Transverse colon (tissue), 4 donors: Measurements from ENCODE around the gene RTL10. TPM values are rescaled to one million over a fixed set of nuclear protein-coding genes. Genes with fewer than 3 reads are reported as not detected.

ENCODE experiments used
- DNase-seq: peaks from one replicate; pipeline ENCODE4 v3.0.0-alpha.2; 2019
- H3K27ac ChIP-seq, 4 donors: fragments of 200-600 bp; sonication (generic); 2 replicates each; pipeline ENCODE4 v1.5.1; 2016 to 2018; ENCODE audit warnings: inconsistent platforms in 4 of 4
- H3K27me3 ChIP-seq: fragments of 200-600 bp; sonication (generic); 2 replicates; pipeline ENCODE4 v1.5.1; 2017; ENCODE audit warnings: inconsistent platforms
- H3K36me3 ChIP-seq, 4 donors: fragments of 200-600 bp; sonication (generic); 2 replicates each; pipeline ENCODE4 v1.5.1; 2017 to 2019; ENCODE audit warnings: inconsistent platforms in 4 of 4
- H3K4me1 ChIP-seq, 4 donors: fragments of 200-600 bp; sonication (generic); 2 replicates each; pipeline ENCODE4 v1.5.1; 2017 to 2020; ENCODE audit warnings: inconsistent platforms in 4 of 4
- H3K4me3 ChIP-seq, 4 donors: fragments of 200-600 bp; sonication (generic); 1 replicate in 1 of 4; 2 replicates in 3 of 4; pipeline versions ENCODE4 v1.5.1 to v1.6.1; 2017 to 2019; ENCODE audit warnings: inconsistent platforms in 4 of 4
- H3K9me3 ChIP-seq, 2 donors: fragments of 200-600 bp; sonication (generic); 2 replicates each; pipeline ENCODE4 v1.5.1; 2017 to 2019; ENCODE audit warnings: inconsistent platforms in 2 of 2
- CTCF ChIP-seq, 5 experiments: fragments of 200-600 bp in 3 of 5; fragments of 450-650 bp in 2 of 5; sonication (generic) in 3 of 5; IDR thresholded peaks; 1 replicate in 2 of 5; 2 replicates in 3 of 5; pipeline ENCODE4 v1.5.1; 2016 to 2017; ENCODE audit warnings: antibody characterized with exemption in 5 of 5, inconsistent platforms in 3 of 5, mild to moderate bottlenecking in 2 of 5, moderate library complexity in 1 of 5
- EP300 ChIP-seq: sonication (generic); formaldehyde crosslinking; IDR thresholded peaks from one replicate; pipeline ENCODE4 v1.6.1; 2017; ENCODE audit warnings: antibody characterized with exemption, low read depth
- POLR2A ChIP-seq: fragments of 450-650 bp; IDR thresholded peaks from one replicate; pipeline ENCODE4 v1.6.1; 2016; ENCODE audit warnings: antibody characterized with exemption, mild to moderate bottlenecking, moderate library complexity
- POLR2AphosphoS5 ChIP-seq, 3 donors: sonication (generic); formaldehyde crosslinking; IDR thresholded peaks; one replicate each; pipeline ENCODE4 v1.6.1; 2016; ENCODE audit warnings: antibody characterized with exemption in 3 of 3
- WGBS, 2 donors: methylation state at CpG; one replicate each; pipeline ENCODE4 v1.1.5; 2018; ENCODE audit warnings: low coverage in 1 of 2; 5-methylcytosine and 5-hydroxymethylcytosine counted together
- in situ Hi-C, 4 donors: fragments of 200-750 bp; cut with MboI; loops; one replicate each; pipeline versions ENCODE4 v1.15.0 to v1.15.1; 2017; ENCODE audit warnings: low sequenced_read_pairs in 3 of 4, low pct_ligation_motif_present in 1 of 4, low pct_unique_long_range_greater_than_20kb in 1 of 4
- intact Hi-C: fragments of 100-400 bp; cut with DNase I; formaldehyde crosslinking; loops from one replicate; pipeline ENCODE4 v1.15.1; 2023; ENCODE audit warnings: low total_unique reads
- total RNA-seq, 4 donors: library from RNA; depleted of rRNA; stranded (reverse); fragments of >200 nt; gene quantifications; one replicate each; pipeline ENCODE4 v1.1.0, GENCODE V29; 2016

RTL10 gene
- total RNA-seq, 4 donors from 2014 or later = 7.1 to 16.8 (median 7.8) TPM

GRCh38 chr22:19897726-19898125, 43.1 kb upstream of the RTL10 start:
- no peaks in the 10 kb centered on the region for H3K27me3 ChIP-seq
- H3K9me3 ChIP-seq = no peaks in the 10 kb centered on the region
- no peaks in the 10 kb centered on the region for H3K36me3 ChIP-seq
- TF ChIP-seq EP300 (no peak), POLR2AphosphoS5 (IDR thresholded peaks at IDR 0.05) (no peak), POLR2A (no peak)
- peaks cover 0 to 8% (median 6%) of the 10 kb centered on the region in 4 donors for H3K4me1 ChIP-seq
- 90% methylated on average over 15 of the region's 16 CpGs; no CpG with 5 or more reads in 1 of the 2 donors for WGBS, 2 donors
- H3K4me3 ChIP-seq = no peak overlapping the region
- intact Hi-C loops = no loop called here
- DNase-seq = no peak
- in situ Hi-C loops = no loop called here
- H3K27ac ChIP-seq = no peak overlapping the region

DNA sequence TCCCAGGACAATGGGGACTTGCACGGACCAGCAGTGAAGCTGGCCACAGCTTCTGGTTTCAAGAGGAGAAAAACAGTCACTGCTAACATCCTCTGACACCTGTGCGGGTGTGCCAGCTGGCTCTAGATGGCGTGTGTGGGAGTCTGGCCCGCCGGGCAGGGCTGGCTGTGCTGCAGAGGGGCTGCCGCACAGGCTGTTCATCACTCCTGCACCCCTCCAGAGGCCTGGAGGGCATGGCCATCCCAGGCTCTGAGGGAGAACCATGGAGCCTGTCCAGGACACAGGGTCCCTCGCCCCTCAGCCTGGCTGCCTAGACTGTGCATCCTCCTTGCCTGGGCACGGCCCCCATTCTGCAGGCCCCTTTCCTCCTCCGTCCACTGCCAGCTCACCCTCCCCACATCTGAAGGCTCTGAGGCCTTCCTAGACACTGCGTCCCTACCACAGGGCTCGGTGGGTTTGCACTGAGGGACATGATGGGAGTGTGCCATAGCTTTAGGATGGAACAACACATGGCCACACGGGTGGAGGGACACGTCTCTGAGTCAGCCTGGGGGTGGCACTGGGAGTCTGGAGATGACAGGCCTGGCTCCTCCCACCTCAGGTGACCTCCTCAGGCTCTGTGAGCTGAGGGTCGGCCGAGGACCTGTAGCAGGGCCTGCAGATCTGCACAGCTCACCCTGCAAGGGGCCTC, 42.1 kb upstream of the RTL10 start:
- Histone ChIP-seq H3K36me3 (no peaks in the 10 kb centered on the region), H3K9me3 (no peaks in the 10 kb centered on the region), H3K27ac (no peak overlapping the region), H3K27me3 (no peaks in the 10 kb centered on the region), H3K4me1 (peaks cover 0 to 14% (median 7%) of the 10 kb centered on the region in 4 donors), H3K4me3 (no peak overlapping the region)
- TF ChIP-seq CTCF (IDR thresholded peaks at IDR 0.05) (no peak), POLR2AphosphoS5 (IDR thresholded peaks at IDR 0.05) (no peak), EP300 (no peak), POLR2A (no peak)
- WGBS, 2 donors = 83% methylated on average over 11 of the region's 15 CpGs; no CpG with 5 or more reads in 1 of the 2 donors
- no peak for DNase-seq
- intact Hi-C loops = no loop called here
- in situ Hi-C loops = no loop called here

DNA sequence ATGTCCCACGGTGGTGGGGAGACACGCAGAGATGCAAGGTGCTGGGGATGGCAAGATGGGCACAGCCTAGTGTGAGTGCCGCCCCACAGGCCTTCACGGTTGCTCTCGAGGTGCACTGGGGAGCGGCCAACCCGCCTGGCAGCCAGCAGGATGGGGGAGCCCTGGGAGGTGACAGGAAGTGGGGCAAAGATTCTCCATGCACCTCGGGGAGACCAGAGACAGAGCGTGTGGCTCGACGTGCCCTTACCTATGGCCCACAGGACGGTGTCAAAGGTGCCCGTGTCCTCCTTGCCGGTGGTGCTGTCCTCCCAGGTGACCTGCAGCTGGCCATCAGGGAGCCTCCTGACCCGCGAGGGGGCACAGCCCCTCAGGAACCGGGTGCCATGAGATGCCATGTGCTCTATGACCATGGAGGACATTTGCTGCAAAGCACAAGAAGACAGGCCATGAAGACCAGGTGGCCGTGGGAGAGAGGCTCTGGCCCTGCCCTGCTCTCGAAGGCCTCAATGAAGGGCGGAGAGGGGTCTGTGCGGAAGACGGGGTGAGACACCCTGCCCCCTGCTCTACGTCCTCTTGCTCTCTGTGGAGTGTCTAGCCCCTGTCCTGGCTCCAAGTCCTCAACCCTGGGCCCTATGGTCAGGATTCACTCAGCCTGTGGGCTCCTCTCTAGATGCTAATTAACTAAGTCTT, 40.6 kb upstream of the RTL10 start:
- 91 to 92% methylated on average over 8 to 18 of the region's 23 CpGs for WGBS, 2 donors
- in situ Hi-C loops = no loop called here
- peaks cover 0 to 9% (median 4%) of the 10 kb centered on the region in 4 donors for H3K4me1 ChIP-seq
- no peak overlapping the region for H3K27ac ChIP-seq
- intact Hi-C loops = no loop called here
- no peak for DNase-seq
- no peaks in the 10 kb centered on the region for H3K36me3 ChIP-seq
- H3K4me3 ChIP-seq = no peak overlapping the region
- no peaks in the 10 kb centered on the region for H3K27me3 ChIP-seq
- H3K9me3 ChIP-seq = no peaks in the 10 kb centered on the region
- no peak for TF ChIP-seq EP300
- no peak for TF ChIP-seq POLR2A
- no peak for TF ChIP-seq CTCF (IDR thresholded peaks at IDR 0.05)
- TF ChIP-seq POLR2AphosphoS5 (IDR thresholded peaks at IDR 0.05) = no peak

DNA sequence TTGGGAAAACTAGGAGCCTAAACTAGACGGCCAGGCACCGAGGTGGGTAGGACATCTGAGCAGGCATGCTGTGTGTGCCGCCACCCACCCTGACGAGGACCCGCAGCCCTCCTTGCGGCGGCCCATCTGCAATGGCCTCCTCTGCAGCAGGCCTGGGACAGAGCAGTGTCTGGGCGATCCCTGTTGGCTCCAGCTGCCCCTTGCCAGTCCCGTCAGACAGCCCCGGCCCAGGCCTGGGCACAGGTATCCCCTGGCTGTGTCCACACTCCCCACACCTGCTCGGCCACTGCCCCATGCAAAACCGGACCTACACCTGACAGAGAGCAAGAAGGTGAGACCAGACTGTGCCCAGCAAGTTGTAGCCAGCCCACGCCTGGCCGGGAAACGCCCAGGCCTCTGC, 38.7 kb upstream of the RTL10 start:
- intact Hi-C loops (no loop called here), in situ Hi-C loops (no loop called here)
- H3K4me1 ChIP-seq = peaks cover 0 to 9% (median 4%) of the 10 kb centered on the region in 4 donors
- TF ChIP-seq POLR2A = no peak
- no peak for TF ChIP-seq POLR2AphosphoS5 (IDR thresholded peaks at IDR 0.05)
- no peak for TF ChIP-seq CTCF (IDR thresholded peaks at IDR 0.05)
- no peak for TF ChIP-seq EP300
- 91% methylated on average over 13 of the region's 15 CpGs; no CpG with 5 or more reads in 1 of the 2 donors for WGBS, 2 donors
- no peak for DNase-seq
- no peaks in the 10 kb centered on the region for H3K27me3 ChIP-seq
- H3K4me3 ChIP-seq = no peak overlapping the region
- H3K27ac ChIP-seq = no peak overlapping the region
- H3K36me3 ChIP-seq = no peaks in the 10 kb centered on the region
- no peaks in the 10 kb centered on the region for H3K9me3 ChIP-seq
